Mucosa of rectum (tissue), 2 donors: ENCODE measurements around the gene SNX9.

Experiments used
- H3K27ac ChIP-seq, 2 donors: one replicate each; pipeline ENCODE4 v1.7.0; 2013; ENCODE audit warnings: inconsistent platforms in 2 of 2, low read depth in 2 of 2, low read length in 2 of 2
- H3K27me3 ChIP-seq, 2 donors: one replicate each; pipeline ENCODE4 v1.7.0; 2013; ENCODE audit warnings: low read length in 2 of 2; ENCODE audit not compliant: control insufficient read depth in 2 of 2, insufficient read depth in 2 of 2
- H3K36me3 ChIP-seq, 2 donors: one replicate each; pipeline ENCODE4 v1.7.0; 2013; ENCODE audit warnings: low read length in 2 of 2; ENCODE audit not compliant: control insufficient read depth in 2 of 2, insufficient read depth in 2 of 2
- H3K4me1 ChIP-seq, 2 donors: one replicate each; pipeline ENCODE4 v1.7.0; 2013; ENCODE audit warnings: low read length in 2 of 2, mild to moderate bottlenecking in 1 of 2; ENCODE audit not compliant: control insufficient read depth in 2 of 2, insufficient read depth in 2 of 2
- H3K4me3 ChIP-seq, 2 donors: one replicate each; pipeline ENCODE4 v1.7.0; 2013; ENCODE audit warnings: low read length in 2 of 2
- H3K9ac ChIP-seq, 2 donors: one replicate each; pipeline ENCODE4 v1.7.0; 2013; ENCODE audit warnings: low read length in 2 of 2, low read depth in 1 of 2, mild to moderate bottlenecking in 1 of 2
- H3K9me3 ChIP-seq, 2 donors: one replicate each; pipeline ENCODE4 v1.7.0; 2013; ENCODE audit warnings: low read length in 2 of 2; ENCODE audit not compliant: control insufficient read depth in 2 of 2
- donor health status: healthy.
- donor health status: Normal muscosa, but diverticular disease.

The SNX9 gene

GRCh38 chr6:157831424-157832249, 8.6 kb downstream of the SNX9 start:
- H3K27ac ChIP-seq, result no peak overlapping the region
- no peak overlapping the region for H3K4me3 ChIP-seq
- H3K36me3 ChIP-seq, result no peaks in the 10 kb centered on the region
- no peaks in the 10 kb centered on the region for H3K27me3 ChIP-seq
- peaks cover 0 to 5% of the 10 kb centered on the region in 2 donors for H3K4me1 ChIP-seq
- H3K9ac ChIP-seq, result no peak overlapping the region
- no peaks in the 10 kb centered on the region for H3K9me3 ChIP-seq

- no peaks in the 10 kb centered on the region for H3K27me3 ChIP-seq
- H3K36me3 ChIP-seq, result peaks cover 0 to 3% of the 10 kb centered on the region in 2 donors
- peaks cover 0 to 5% of the 10 kb centered on the region in 2 donors for H3K4me1 ChIP-seq
- H3K9me3 ChIP-seq, result no peaks in the 10 kb centered on the region
- H3K27ac ChIP-seq, result no peak overlapping the region
- H3K9ac ChIP-seq, result no peak overlapping the region
- H3K4me3 ChIP-seq, result no peak overlapping the region
Observed at GRCh38 chr6:157832250-157832967, 9.4 kb downstream of the SNX9 start.

GRCh38 chr6:157834549-157834948, 11.5 kb downstream of the SNX9 start:
- H3K27me3 ChIP-seq, result no peaks in the 10 kb centered on the region
- H3K4me1 ChIP-seq, result peaks cover 0 to 5% of the 10 kb centered on the region in 2 donors
- H3K9me3 ChIP-seq, result no peaks in the 10 kb centered on the region

GRCh38 chr6:157838718-157839430, 15.8 kb downstream of the SNX9 start:
- Histone ChIP-seq H3K9me3 (no peaks in the 10 kb centered on the region), H3K36me3 (peaks cover 0 to 3% of the 10 kb centered on the region in 2 donors), H3K4me1 (peaks cover 8 to 9% of the 10 kb centered on the region in 2 donors), H3K27me3 (no peaks in the 10 kb centered on the region), H3K9ac (no peak overlapping the region), H3K27ac (no peak overlapping the region), H3K4me3 (no peak overlapping the region)

More at GRCh38 chr6:157834549-157834948, 11.5 kb downstream of the SNX9 start:
- no peak overlapping the region for H3K4me3 ChIP-seq
- peaks cover 0 to 3% of the 10 kb centered on the region in 2 donors for H3K36me3 ChIP-seq
- no peak overlapping the region for H3K9ac ChIP-seq
- no peak overlapping the region for H3K27ac ChIP-seq

DNA sequence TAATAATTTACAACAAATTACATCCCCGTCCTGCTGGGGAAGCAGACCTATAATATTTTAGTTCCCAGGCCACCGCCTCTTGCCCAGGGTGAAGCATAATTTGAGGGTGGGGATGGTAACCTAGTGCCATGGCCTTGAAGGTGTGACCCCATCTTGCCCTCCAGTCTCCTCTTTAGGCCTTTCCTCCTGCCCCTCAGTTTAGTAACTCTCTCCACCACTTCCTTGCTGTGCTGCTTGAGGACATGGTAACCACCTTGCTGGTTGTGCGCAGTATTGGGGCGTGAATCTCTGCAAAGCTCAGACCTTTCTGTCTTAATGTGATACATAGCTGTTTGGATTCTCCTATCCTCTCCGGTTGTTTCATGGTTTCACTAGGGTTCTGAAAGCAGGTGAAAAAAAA, 16.6 kb downstream of the SNX9 start:
- Histone ChIP-seq H3K27me3 (no peaks in the 10 kb centered on the region), H3K4me3 (no peak overlapping the region), H3K4me1 (peaks cover 7 to 9% of the 10 kb centered on the region in 2 donors), H3K9me3 (no peaks in the 10 kb centered on the region), H3K9ac (no peak overlapping the region), H3K36me3 (peaks cover 0 to 3% of the 10 kb centered on the region in 2 donors), H3K27ac (no peak overlapping the region)

GRCh38 chr6:157840261-157840660, 17.2 kb downstream of the SNX9 start:
- no peak overlapping the region for H3K9ac ChIP-seq
- no peaks in the 10 kb centered on the region for H3K9me3 ChIP-seq
- H3K36me3 ChIP-seq, result peaks cover 0 to 3% of the 10 kb centered on the region in 2 donors
- H3K27ac ChIP-seq, result no peak overlapping the region
- H3K27me3 ChIP-seq, result no peaks in the 10 kb centered on the region
- H3K4me3 ChIP-seq, result no peak overlapping the region
- H3K4me1 ChIP-seq, result peaks cover 7 to 9% of the 10 kb centered on the region in 2 donors

- no peak overlapping the region for H3K27ac ChIP-seq
- H3K4me1 ChIP-seq, result peaks cover 10% of the 10 kb centered on the region in 2 donors
- H3K4me3 ChIP-seq, result no peak overlapping the region
- no peak overlapping the region for H3K9ac ChIP-seq
- H3K36me3 ChIP-seq, result peaks cover 0 to 3% of the 10 kb centered on the region in 2 donors
- no peaks in the 10 kb centered on the region for H3K27me3 ChIP-seq
- H3K9me3 ChIP-seq, result no peaks in the 10 kb centered on the region
Observed at GRCh38 chr6:157840776-157841175, 17.7 kb downstream of the SNX9 start.

GRCh38 chr6:157841211-157841840, 18.3 kb downstream of the SNX9 start:
- H3K9ac ChIP-seq, result no peak overlapping the region
- H3K27me3 ChIP-seq, result no peaks in the 10 kb centered on the region
- peaks cover 16% of the 10 kb centered on the region in 2 donors for H3K4me1 ChIP-seq
- no peak overlapping the region for H3K4me3 ChIP-seq
- H3K27ac ChIP-seq, result peak overlapping the region in 1 of 2 donors; percentile 60
- H3K36me3 ChIP-seq, result peaks cover 0 to 3% of the 10 kb centered on the region in 2 donors
- no peaks in the 10 kb centered on the region for H3K9me3 ChIP-seq

- no peak overlapping the region for H3K27ac ChIP-seq
- no peaks in the 10 kb centered on the region for H3K36me3 ChIP-seq
- no peaks in the 10 kb centered on the region for H3K9me3 ChIP-seq
- no peak overlapping the region for H3K9ac ChIP-seq
- no peaks in the 10 kb centered on the region for H3K27me3 ChIP-seq
- peaks cover 16% of the 10 kb centered on the region in 2 donors for H3K4me1 ChIP-seq
- no peak overlapping the region for H3K4me3 ChIP-seq
Observed at GRCh38 chr6:157842212-157842611, 19.2 kb downstream of the SNX9 start.
